ENCODE results near the gene COBL.

DNA sequence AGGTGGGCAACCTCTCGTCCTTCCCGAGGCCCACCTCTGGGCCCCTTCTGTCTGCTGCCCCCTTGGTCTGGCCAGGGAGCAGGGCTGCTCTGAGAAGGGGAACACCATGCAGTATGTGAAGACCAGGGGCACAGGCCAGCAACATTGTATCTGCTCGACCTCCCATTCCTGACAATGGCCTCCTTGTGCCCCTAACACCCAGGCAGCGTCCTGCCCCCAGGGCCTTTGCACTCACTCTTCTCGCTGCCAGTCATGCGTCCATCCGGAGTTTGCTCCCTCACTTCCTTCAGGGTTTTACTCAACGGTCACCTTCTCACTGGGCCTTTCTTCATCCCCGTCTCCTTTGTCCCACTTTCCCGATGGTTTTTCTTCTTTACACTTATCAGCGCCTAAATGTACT is 301.0 kb downstream of the COBL start:
- TF ChIP-seq, protein P1, sequence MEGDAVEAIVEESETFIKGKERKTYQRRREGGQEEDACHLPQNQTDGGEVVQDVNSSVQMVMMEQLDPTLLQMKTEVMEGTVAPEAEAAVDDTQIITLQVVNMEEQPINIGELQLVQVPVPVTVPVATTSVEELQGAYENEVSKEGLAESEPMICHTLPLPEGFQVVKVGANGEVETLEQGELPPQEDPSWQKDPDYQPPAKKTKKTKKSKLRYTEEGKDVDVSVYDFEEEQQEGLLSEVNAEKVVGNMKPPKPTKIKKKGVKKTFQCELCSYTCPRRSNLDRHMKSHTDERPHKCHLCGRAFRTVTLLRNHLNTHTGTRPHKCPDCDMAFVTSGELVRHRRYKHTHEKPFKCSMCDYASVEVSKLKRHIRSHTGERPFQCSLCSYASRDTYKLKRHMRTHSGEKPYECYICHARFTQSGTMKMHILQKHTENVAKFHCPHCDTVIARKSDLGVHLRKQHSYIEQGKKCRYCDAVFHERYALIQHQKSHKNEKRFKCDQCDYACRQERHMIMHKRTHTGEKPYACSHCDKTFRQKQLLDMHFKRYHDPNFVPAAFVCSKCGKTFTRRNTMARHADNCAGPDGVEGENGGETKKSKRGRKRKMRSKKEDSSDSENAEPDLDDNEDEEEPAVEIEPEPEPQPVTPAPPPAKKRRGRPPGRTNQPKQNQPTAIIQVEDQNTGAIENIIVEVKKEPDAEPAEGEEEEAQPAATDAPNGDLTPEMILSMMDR (IDR thresholded peaks at IDR 0.05) = no peak
- no peak for TF ChIP-seq EP300 (IDR thresholded peaks at IDR 0.05)
- no peak for TF ChIP-seq POLR2AphosphoS5 (IDR thresholded peaks at IDR 0.05)
- no peak for TF ChIP-seq POLR2A (IDR thresholded peaks at IDR 0.05)
